Hematopoietic multipotent progenitor cell treated with erythropoietin and hydrocortisone succinate and interleukin-3 and kit ligand, for 17 days (in vitro differentiated cells): Measurements from ENCODE around the gene FAM168B.

ENCODE experiments used
- DNase-seq: peaks from one replicate; pipeline ENCODE4 v3.0.0-alpha.2; 2015; ENCODE audit warnings: low spot score

The FAM168B gene

GRCh38 chr2:131039908-131040660 is 53.2 kb downstream of the FAM168B start:
- no peak for DNase-seq

DNA sequence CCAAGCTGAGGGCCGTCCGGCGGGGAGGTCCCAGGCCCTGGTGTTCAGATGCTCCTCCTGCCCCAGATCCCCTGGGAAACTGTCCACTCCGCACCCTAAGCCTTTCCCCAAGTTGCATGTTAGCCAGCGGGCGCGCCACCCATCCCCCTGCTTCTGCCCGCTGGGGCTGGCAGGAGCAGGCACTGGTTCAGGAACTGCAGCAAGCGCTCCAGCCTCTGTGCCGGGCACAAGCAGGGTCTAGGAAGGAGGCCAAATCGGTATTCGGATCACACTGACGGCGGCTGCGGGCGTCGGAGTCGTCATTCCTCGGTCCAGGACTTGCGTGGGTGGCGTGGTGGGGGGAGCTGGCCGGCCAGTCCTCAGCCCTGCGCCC is 53.7 kb downstream of the FAM168B start:
- DNase-seq, result no peak

DNA sequence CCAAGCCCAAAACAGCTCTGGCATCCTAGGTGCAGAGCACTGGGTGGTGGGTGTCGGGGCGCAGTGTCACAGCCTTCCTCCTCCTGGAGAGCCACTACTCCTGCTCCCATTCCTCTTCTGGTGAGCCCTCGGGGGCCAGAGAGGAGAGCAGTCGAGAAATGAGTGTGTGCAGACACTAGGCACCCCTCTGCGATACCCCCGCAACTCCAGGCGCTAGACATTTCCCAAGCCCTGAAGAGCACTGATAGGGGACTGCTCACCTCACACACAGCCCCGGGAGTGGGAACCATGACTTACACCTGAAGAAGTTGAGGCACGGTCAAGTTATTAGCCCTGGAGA is 54.2 kb downstream of the FAM168B start:
- DNase-seq, result no peak

GRCh38 chr2:131038258-131039100 is 54.8 kb downstream of the FAM168B start:
- DNase-seq, result no peak

GRCh38 chr2:131037398-131038257 is 55.6 kb downstream of the FAM168B start:
- DNase-seq, result no peak

DNA sequence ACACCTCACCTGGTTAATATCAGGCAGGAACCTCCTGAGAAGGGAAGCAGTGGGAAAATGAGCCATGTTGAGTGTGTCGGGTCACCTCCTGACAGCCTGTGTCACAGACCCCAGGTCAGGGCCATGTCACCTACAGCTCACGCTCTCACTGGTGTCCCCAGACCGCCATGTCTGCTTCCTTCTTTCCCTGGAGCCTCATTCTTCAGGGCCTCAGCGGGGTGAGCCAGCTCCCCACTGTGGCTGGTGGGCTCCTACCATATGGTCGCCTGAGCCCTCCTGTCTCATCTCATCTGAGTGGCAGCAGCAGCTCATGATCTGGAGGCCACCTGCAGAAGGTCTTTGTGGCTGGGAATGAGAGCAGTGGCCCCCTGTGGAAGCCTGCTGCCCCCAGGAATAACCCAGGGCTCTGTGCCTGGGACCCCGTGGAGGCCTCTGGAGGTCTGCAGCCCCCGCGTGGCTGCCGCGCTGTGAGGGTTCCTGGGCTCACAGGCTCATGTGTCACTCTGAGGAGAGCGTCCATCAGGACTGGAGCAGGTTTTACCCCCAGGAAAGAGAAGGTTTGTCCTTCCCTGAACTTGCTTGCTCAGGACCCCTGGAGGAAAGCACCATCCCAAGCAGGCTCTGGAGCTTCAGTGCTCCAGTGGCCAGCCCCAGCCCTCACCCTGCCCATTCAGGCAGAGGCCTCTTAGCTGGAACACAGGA is 56.4 kb downstream of the FAM168B start:
- DNase-seq, result no peak

- no peak for DNase-seq
Measured at GRCh38 chr2:131036269-131036668, 57.0 kb downstream of the FAM168B start.

DNA sequence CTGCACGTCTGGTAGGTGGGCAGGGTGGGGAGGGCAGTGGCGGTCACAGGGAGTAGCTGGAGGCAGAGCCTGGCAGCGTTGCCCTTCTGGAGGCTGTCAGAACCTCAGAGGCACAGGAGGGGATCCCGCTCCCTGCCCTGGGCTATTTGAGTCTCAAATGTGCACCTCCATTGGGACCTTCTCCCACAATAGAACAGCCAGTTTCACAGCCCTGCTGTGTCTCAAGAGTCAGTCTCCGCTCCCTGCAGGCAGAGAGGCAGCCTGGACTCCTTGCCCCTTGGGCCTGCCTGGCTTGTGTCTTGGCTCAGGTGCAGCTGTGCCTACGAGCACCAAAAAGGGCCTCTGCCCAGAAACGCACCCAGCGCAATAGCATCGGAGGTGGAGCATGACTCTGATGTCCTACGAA is 57.4 kb downstream of the FAM168B start:
- no peak for DNase-seq

DNA sequence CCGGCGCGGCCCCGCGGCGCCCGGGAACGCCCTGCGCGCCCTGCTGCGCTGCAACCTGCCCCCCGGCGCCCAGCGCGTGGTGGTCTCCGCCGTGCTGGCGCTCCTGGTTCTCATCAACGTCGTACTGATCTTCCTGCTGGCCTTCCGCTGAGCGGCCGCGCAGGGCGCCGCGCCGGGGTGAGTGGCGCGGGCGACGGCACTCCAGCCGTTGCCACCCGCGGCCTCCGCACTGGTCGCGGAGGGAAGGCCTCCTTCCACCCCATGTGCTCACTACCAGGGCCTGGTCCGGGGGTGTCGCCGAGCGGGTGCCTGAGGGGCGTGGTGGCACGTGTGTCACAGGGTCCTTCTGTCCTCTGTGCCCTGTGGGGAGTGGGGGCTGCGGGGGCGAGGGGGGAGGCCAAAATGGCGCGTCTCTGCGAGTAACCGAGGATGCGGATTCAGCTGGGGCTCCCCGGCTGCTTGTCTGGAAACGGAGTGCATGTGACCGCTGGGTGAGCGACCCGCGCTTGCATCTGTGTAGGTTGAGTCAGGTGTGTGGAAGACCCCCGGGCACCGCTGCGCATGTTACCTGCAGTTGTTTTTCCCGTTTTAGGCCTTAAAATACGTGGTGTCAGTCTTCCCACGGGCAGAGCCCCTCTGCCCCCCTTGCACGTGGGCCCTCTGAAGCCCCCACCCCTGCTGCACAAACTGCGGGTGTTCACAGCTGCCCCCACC is 58.0 kb downstream of the FAM168B start:
- DNase-seq, result no peak

- no peak for DNase-seq
Measured at GRCh38 chr2:131034122-131035051, 58.9 kb downstream of the FAM168B start.

DNA sequence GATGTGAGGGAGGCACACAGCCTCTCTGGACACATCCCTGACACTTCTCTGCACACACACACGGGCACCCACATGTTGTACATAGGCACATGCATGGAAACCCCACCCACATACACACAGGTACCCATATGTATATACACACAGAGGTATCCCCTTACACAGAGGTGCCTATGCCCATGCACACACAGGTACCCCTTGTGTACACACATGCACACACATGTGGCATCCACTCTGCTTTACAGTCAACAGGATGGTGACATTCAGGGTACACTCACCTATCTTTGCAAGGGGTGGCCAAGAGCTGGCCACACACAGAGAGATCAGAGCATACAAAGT is 59.5 kb downstream of the FAM168B start:
- DNase-seq, result no peak

GRCh38 chr2:131032393-131032836 is 60.8 kb downstream of the FAM168B start:
- DNase-seq, result no peak

- no peak for DNase-seq
Measured at GRCh38 chr2:131031875-131032274, 61.4 kb downstream of the FAM168B start.

DNA sequence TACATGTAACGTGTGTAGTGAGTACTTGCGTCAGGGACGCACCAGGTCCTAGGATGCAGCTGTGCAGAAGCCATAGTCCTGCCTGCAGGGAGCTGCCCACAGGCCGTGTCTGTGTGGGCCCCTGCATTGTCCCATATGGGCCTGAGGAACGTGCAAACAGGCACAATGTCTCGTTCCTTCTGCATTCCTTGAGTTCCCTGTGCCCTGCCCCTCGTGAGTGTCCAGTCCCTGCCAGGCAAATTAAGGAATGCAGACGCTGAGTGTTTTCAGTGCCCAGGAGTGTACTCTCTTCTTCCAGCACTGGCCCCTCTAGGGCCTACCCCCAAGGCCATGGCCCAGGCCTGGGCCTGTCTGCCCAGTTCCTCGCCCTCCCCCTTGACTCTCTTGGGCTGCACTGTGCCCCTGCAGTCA is 61.8 kb downstream of the FAM168B start:
- no peak for DNase-seq

DNA sequence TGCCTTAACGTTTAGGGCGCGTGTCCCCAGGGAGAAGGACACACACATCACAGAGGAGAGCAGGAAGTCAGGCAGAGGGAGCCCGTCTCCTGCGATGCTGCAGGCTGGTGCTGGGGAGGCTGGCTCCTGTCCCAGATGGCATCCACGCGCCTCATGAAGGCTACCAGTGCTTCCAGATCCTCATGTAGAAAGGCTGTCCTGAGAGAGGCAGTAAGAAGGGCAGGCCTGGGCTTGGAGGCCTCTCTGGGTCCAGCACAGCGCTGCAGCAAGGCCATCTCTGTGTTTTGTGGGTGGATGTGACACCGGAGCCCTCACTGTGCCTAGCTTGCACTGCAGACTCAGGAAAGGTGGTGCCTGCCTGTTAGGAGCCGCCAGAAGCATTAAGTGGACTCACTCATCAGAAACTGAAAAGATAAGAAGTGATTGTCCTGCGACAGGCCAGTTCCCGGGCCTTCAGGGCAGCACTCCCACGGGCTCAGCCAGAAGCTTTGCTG is 62.7 kb downstream of the FAM168B start:
- DNase-seq, result no peak

DNA sequence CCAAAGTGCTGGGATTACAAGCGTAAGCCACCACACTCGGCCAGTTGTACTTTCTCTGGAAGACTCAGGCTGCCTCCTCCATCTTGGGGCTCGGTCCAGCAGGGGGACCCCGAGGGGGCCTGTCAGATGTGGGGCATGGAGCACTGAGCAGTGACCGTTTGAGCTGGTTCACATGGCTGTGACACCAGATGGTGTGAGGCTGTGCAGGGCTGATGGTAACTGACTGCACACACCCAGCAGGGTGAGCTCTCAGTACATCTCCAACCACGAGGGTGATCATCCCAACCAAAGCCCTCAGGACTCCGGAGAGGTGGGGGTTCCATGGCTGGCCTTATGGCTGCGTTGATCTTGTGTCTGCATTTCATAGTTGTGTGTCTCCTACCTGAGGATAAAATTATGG is 63.4 kb downstream of the FAM168B start:
- no peak for DNase-seq

DNA sequence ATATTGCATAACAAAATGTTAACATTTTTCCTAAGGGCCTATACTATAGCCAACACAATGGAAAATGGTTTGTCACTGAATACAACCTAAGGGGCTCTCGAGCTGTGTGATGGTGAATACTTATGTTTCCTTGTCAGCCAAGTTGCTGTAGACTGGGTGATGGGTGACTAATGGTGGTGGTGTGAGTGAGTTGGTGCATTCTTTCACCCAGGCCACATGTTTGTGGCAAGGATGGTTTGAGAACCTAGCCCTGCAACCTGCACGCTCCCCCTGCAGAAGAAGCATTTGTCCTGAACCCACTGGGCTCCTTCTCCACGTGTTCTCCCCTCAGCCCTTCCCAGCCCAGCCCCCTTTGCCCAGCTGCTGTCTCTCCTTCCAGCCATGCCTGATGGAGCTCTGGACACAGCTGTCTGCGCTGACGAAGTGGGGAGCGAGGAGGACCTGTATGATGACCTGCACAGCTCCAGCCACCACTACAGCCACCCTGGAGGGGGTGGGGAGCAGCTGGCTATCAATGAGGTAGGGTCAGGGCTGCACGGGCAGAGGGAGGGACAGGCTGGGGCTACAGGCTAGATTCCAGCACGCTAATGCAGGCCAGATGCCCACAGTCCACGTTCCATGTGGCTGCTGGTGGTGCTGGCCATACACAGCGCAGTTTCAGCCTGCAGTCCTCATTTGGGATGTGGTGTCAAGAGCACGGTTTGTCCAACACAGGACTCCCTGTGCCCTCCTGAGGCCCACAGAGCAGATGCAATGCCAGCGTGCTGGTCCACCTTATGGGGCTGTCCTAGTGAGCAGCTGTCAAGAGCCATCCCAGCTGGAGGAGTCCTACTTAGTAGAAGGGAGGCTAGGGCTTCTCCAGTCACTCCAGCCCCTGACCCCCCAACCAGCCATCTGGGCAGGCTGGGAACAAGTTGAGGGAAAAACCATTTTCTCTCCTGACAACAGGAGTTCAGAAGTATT is 65.4 kb downstream of the FAM168B start:
- no peak for DNase-seq

- DNase-seq, result no peak
Measured at GRCh38 chr2:131026919-131027318, 66.3 kb downstream of the FAM168B start.

GRCh38 chr2:131023758-131024157 is 69.5 kb downstream of the FAM168B start:
- no peak for DNase-seq
